CD14-positive monocyte (primary cell): Measurements from ENCODE around the gene ALDH4A1. TPM values are rescaled to one million over a fixed set of nuclear protein-coding genes. Genes with fewer than 3 reads are reported as not detected.
A peak's percentile ranks its signal among the peaks of the same experiment; 100 is the strongest.

ENCODE experiments used
- DNase-seq, 3 donors: peaks; one replicate each; pipeline ENCODE4 v3.0.0-alpha.2; 2011 to 2022
- H2AFZ ChIP-seq: 2 replicates; pipeline ENCODE4 v1.6.0; 2012; ENCODE audit warnings: mild to moderate bottlenecking, low read depth, low read length, inconsistent platforms; ENCODE audit not compliant: insufficient read depth, poor library complexity, severe bottlenecking
- H3K27ac ChIP-seq, 2 donors: 1 replicate in 1 of 2; 2 replicates in 1 of 2; pipeline ENCODE4 v1.5.1; 2012 to 2013; ENCODE audit warnings: low read length in 2 of 2, control low read depth in 1 of 2, inconsistent platforms in 1 of 2, low read depth in 1 of 2, mild to moderate bottlenecking in 1 of 2
- H3K27me3 ChIP-seq, 2 donors: one replicate each; pipeline versions ENCODE4 v1.6.0 to v1.6.1; 2011 to 2013; ENCODE audit warnings: low read length in 2 of 2; ENCODE audit not compliant: control insufficient read depth in 2 of 2, insufficient read depth in 2 of 2
- H3K36me3 ChIP-seq, 2 donors: replicated peaks in 1 of 2; 1 replicate in 1 of 2; 2 replicates in 1 of 2; pipeline versions ENCODE4 v1.5.1 to v1.6.1; 2012 to 2013; ENCODE audit warnings: low read length in 2 of 2, control low read depth in 1 of 2, inconsistent platforms in 1 of 2, mild to moderate bottlenecking in 1 of 2; ENCODE audit not compliant: insufficient read depth in 2 of 2, control insufficient read depth in 1 of 2
- H3K4me1 ChIP-seq, 2 donors: 1 replicate in 1 of 2; 2 replicates in 1 of 2; pipeline versions ENCODE4 v1.5.1 to v1.6.1; 2012 to 2013; ENCODE audit warnings: low read length in 2 of 2, control low read depth in 1 of 2, inconsistent platforms in 1 of 2, mild to moderate bottlenecking in 1 of 2, moderate library complexity in 1 of 2; ENCODE audit not compliant: insufficient read depth in 2 of 2, control insufficient read depth in 1 of 2
- H3K4me2 ChIP-seq: replicated peaks from 2 replicates; pipeline ENCODE3; 2012; ENCODE audit warnings: low read length, moderate library complexity, mild to moderate bottlenecking; ENCODE audit not compliant: poor library complexity, severe bottlenecking; ENCODE audit errors: extremely low read depth
- H3K4me3 ChIP-seq, 3 experiments: fragments of 200-600 bp in 1 of 3; sonication (generic) in 1 of 3; replicated peaks in 1 of 3; 1 replicate in 2 of 3; 2 replicates in 1 of 3; pipeline ENCODE4 v1.5.1; 2011 to 2013; ENCODE audit warnings: low read length in 3 of 3, mild to moderate bottlenecking in 3 of 3, control low read depth in 2 of 3, low read depth in 2 of 3, inconsistent platforms in 1 of 3, moderate library complexity in 1 of 3
- H3K79me2 ChIP-seq: 2 replicates; pipeline ENCODE4 v1.6.0; 2012; ENCODE audit warnings: mild to moderate bottlenecking, control low read depth, inconsistent platforms, low read length, moderate library complexity; ENCODE audit not compliant: insufficient read depth
- H3K9ac ChIP-seq: 2 replicates; pipeline ENCODE4 v1.6.0; 2017; ENCODE audit warnings: low read length, mild to moderate bottlenecking; ENCODE audit not compliant: insufficient read depth, poor library complexity, severe bottlenecking
- H3K9me3 ChIP-seq, 2 donors: replicated peaks in 1 of 2; 1 replicate in 1 of 2; 2 replicates in 1 of 2; pipeline versions ENCODE4 v1.5.1 to v1.6.1; 2012 to 2013; ENCODE audit warnings: low read length in 2 of 2, control low read depth in 1 of 2; ENCODE audit not compliant: control insufficient read depth in 1 of 2, insufficient read depth in 1 of 2
- H4K20me1 ChIP-seq: 2 replicates; pipeline ENCODE4 v1.6.0; 2012; ENCODE audit warnings: mild to moderate bottlenecking, low read length, control low read depth, moderate library complexity; ENCODE audit not compliant: insufficient read depth
- H3K27ac Mint-ChIP-seq, 7 donors: one replicate each; pipeline ENCODE4 v1.8.0; 2020; ENCODE audit warnings: mild to moderate bottlenecking in 7 of 7, mixed read lengths in 7 of 7, moderate library complexity in 6 of 7, inconsistent platforms in 2 of 7
- H3K27me3 Mint-ChIP-seq, 3 donors: one replicate each; pipeline ENCODE4 v1.8.0; 2021 to 2022; ENCODE audit warnings: low read depth in 3 of 3, mild to moderate bottlenecking in 3 of 3, mixed read lengths in 3 of 3, moderate library complexity in 3 of 3, inconsistent platforms in 1 of 3
- H3K36me3 Mint-ChIP-seq, 2 donors: one replicate each; pipeline ENCODE4 v1.8.0; 2020; ENCODE audit warnings: mixed read lengths in 2 of 2, inconsistent platforms in 1 of 2, mild to moderate bottlenecking in 1 of 2
- H3K4me1 Mint-ChIP-seq: one replicate; pipeline ENCODE4 v1.8.0; 2020; ENCODE audit warnings: mild to moderate bottlenecking, mixed read lengths
- H3K4me3 Mint-ChIP-seq, 2 donors: one replicate each; pipeline ENCODE4 v1.8.0; 2020; ENCODE audit warnings: mild to moderate bottlenecking in 2 of 2, mixed read lengths in 2 of 2, moderate library complexity in 1 of 2
- H3K9me3 Mint-ChIP-seq, 7 donors: one replicate each; pipeline ENCODE4 v1.8.0; 2020 to 2022; ENCODE audit warnings: mixed read lengths in 7 of 7, mild to moderate bottlenecking in 6 of 7, moderate library complexity in 6 of 7, inconsistent platforms in 2 of 7
- CTCF ChIP-seq: fragments of 200-600 bp; IDR thresholded peaks from one replicate; pipeline ENCODE4 v1.8.0; 2022; ENCODE audit warnings: antibody characterized with exemption, mild to moderate bottlenecking
- WGBS: methylation state at CpG from one replicate; pipeline ENCODE4 v1.1.5; 2013; ENCODE audit warnings: missing lambda C conversion rate; ENCODE audit not compliant: insufficient coverage; 5-methylcytosine and 5-hydroxymethylcytosine counted together
- intact Hi-C, 2 donors: fragments of 100-400 bp; cut with micrococcal nuclease; formaldehyde crosslinking; loops; one replicate each; pipeline versions ENCODE4 v1.15.0 to v1.15.1; 2023
- polyA plus RNA-seq, 3 donors: library from polyadenylated mRNA; depleted of rRNA in 1 of 3; unstranded in 2 of 3; stranded (reverse) in 1 of 3; fragments of 300-500 nt in 2 of 3; fragments of >200 nt in 1 of 3; fragmentation: Illumina TruSeq in 2 of 3; gene quantifications; 1 replicate in 2 of 3; 2 replicates in 1 of 3; pipeline ENCODE4 v1.2.3, GENCODE V29; 2012 to 2021

Gene ALDH4A1
- polyA plus RNA-seq, 3 donors = 4.8 to 7.8 (median 6.1) TPM

GRCh38 chr1:18921516-18922251 lies 19.3 kb upstream of the ALDH4A1 start:
- peaks cover 0 to 2% (median 2%) of the 10 kb centered on the region in 3 donors for H3K27me3 Mint-ChIP-seq
- Histone ChIP-seq H4K20me1 (peaks cover 37% of the 10 kb centered on the region), H3K4me1 (peaks cover 48 to 50% of the 10 kb centered on the region in 2 donors), H3K9ac (no peak overlapping the region), H3K4me3 (peak overlapping the region in 1 of 3 experiments; percentile 65), H3K9me3 (no peaks in the 10 kb centered on the region), H3K27me3 (no peaks in the 10 kb centered on the region), H3K36me3 (peaks cover 0 to 30% of the 10 kb centered on the region in 2 donors), H2AFZ (no peak overlapping the region), H3K27ac (no peak overlapping the region), H3K79me2 (peaks cover 5% of the 10 kb centered on the region), H3K4me2 (peak overlapping the region; percentile 42)
- TF ChIP-seq CTCF = no peak
- no peak for DNase-seq
- H3K4me3 Mint-ChIP-seq = peak overlapping the region in 1 of 2 donors; percentile 70
- H3K4me1 Mint-ChIP-seq = peaks cover 48% of the 10 kb centered on the region
- peaks cover 0 to 6% (median 0%) of the 10 kb centered on the region in 7 donors for H3K9me3 Mint-ChIP-seq
- H3K27ac Mint-ChIP-seq = peak overlapping the region in 2 of 7 donors; percentile 75 to 85
- 90% methylated on average over 7 of the region's 17 CpGs for WGBS
- peaks cover 11 to 26% of the 10 kb centered on the region in 2 donors for H3K36me3 Mint-ChIP-seq
- intact Hi-C loops = no loop called here

- peaks cover 37% of the 10 kb centered on the region for H4K20me1 ChIP-seq
- no peak overlapping the region for H3K27ac ChIP-seq
- H3K4me2 ChIP-seq = no peak overlapping the region
- intact Hi-C loops = no loop called here
- 97% methylated on average over 7 of the region's 7 CpGs for WGBS
- peaks cover 0 to 36% of the 10 kb centered on the region in 2 donors for H3K36me3 ChIP-seq
- no peak overlapping the region for H3K9ac ChIP-seq
- peaks cover 41% of the 10 kb centered on the region for H3K4me1 Mint-ChIP-seq
- H3K27me3 ChIP-seq = no peaks in the 10 kb centered on the region
- peaks cover 0 to 2% (median 2%) of the 10 kb centered on the region in 3 donors for H3K27me3 Mint-ChIP-seq
- no peak for DNase-seq
- no peaks in the 10 kb centered on the region for H3K9me3 ChIP-seq
- H2AFZ ChIP-seq = no peak overlapping the region
- no peak for TF ChIP-seq CTCF
- H3K79me2 ChIP-seq = peaks cover under 1% of the 10 kb centered on the region
- H3K4me1 ChIP-seq = peaks cover 42% of the 10 kb centered on the region in 2 donors
- no peak overlapping the region for H3K4me3 Mint-ChIP-seq
- no peak overlapping the region for H3K27ac Mint-ChIP-seq
- peaks cover 0 to 6% (median 0%) of the 10 kb centered on the region in 7 donors for H3K9me3 Mint-ChIP-seq
- peaks cover 16 to 33% of the 10 kb centered on the region in 2 donors for H3K36me3 Mint-ChIP-seq
- no peak overlapping the region for H3K4me3 ChIP-seq
Observed at GRCh38 chr1:18920931-18921330, 18.6 kb upstream of the ALDH4A1 start.
